H1 (cell line): ENCODE measurements around the gene YBX2. TPM values are rescaled to one million over a fixed set of nuclear protein-coding genes. Genes with fewer than 3 reads are reported as not detected.

Source experiments
- CTCF ChIA-PET: fragments of 300-600 bp; sonication (Branson Sonifier 250); formaldehyde crosslinking; loops from one replicate; lab custom pipeline; 2021; ENCODE audit not compliant: partially characterized antibody; lab: Charles Lee
- POLR2A ChIA-PET: fragments of 300-600 bp; sonication (Branson Sonifier 250); formaldehyde crosslinking; loops from one replicate; lab custom pipeline; 2021; ENCODE audit warnings: inconsistent platforms; ENCODE audit not compliant: partially characterized antibody; lab: Charles Lee
- DNase-seq, 2 experiments: peaks; one replicate each; pipeline versions ENCODE4 v3.0.0 to v3.0.0-alpha.2; 2010 to 2022; ENCODE audit warnings: low spot score in 2 of 2, low read depth in 1 of 2, mixed read lengths in 1 of 2
- FAIRE-seq: peaks from 2 replicates; lab custom pipeline; 2011; peaks lifted over from hg19 to GRCh38; lab: Jason Lieb, UNC
- H2AFZ ChIP-seq: 2 replicates; pipeline ENCODE4 v1.8.1; 2012; ENCODE audit warnings: low read length, inconsistent platforms
- H2AK5ac ChIP-seq: 2 replicates; pipeline ENCODE4 v1.6.1; 2013; ENCODE audit warnings: low read depth, low read length
- H2BK120ac ChIP-seq: replicated peaks from 2 replicates; pipeline ENCODE3; 2013; ENCODE audit warnings: low read depth, low read length, inconsistent platforms
- H2BK12ac ChIP-seq: 2 replicates; pipeline ENCODE4 v1.6.1; 2013; ENCODE audit warnings: low read depth, low read length
- H2BK15ac ChIP-seq: 2 replicates; pipeline ENCODE4 v1.6.1; 2013; ENCODE audit warnings: low read length
- H2BK20ac ChIP-seq: 2 replicates; pipeline ENCODE4 v1.6.1; 2013; ENCODE audit warnings: low read length
- H2BK5ac ChIP-seq: 2 replicates; pipeline ENCODE4 v1.6.1; 2013; ENCODE audit warnings: low read depth, low read length
- H3K14ac ChIP-seq: 2 replicates; pipeline ENCODE4 v1.6.1; 2013; ENCODE audit warnings: inconsistent platforms; ENCODE audit not compliant: insufficient read length
- H3K18ac ChIP-seq: 2 replicates; pipeline ENCODE4 v1.6.1; 2013; ENCODE audit warnings: low read length; ENCODE audit errors: extremely low read depth
- H3K23ac ChIP-seq: 2 replicates; pipeline ENCODE4 v1.6.1; 2013; ENCODE audit warnings: inconsistent platforms; ENCODE audit not compliant: insufficient read length
- H3K23me2 ChIP-seq: 2 replicates; pipeline ENCODE4 v1.6.1; 2013; ENCODE audit warnings: low read depth, low read length
- H3K27ac ChIP-seq: 2 replicates; pipeline ENCODE4 v1.6.1; 2011; ENCODE audit warnings: low read depth, low read length, inconsistent platforms
- H3K27me3 ChIP-seq, 4 experiments: replicated peaks in 1 of 4; 1 replicate in 1 of 4; 2 replicates in 3 of 4; pipeline versions ENCODE4 v1.6.1 to v1.8.1; 2011 to 2013; ENCODE audit warnings: low read length in 3 of 4, mild to moderate bottlenecking in 3 of 4, inconsistent platforms in 2 of 4, mixed read lengths in 2 of 4, moderate library complexity in 1 of 4; ENCODE audit not compliant: control insufficient read depth in 3 of 4, insufficient read depth in 3 of 4; ENCODE audit errors: extremely low read depth in 1 of 4
- H3K36me3 ChIP-seq, 4 experiments: 2 replicates each; pipeline versions ENCODE4 v1.6.1 to v1.8.1; 2011 to 2013; ENCODE audit warnings: mild to moderate bottlenecking in 4 of 4, low read length in 3 of 4, moderate library complexity in 2 of 4, control low read depth in 1 of 4, inconsistent platforms in 1 of 4; ENCODE audit not compliant: insufficient read depth in 4 of 4, control insufficient read depth in 2 of 4
- H3K4ac ChIP-seq: replicated peaks from 2 replicates; pipeline ENCODE3; 2013; ENCODE audit warnings: low read length, low read depth, mixed read lengths, inconsistent platforms; ENCODE audit not compliant: insufficient read length
- H3K4me1 ChIP-seq, 4 experiments: replicated peaks in 1 of 4; 1 replicate in 1 of 4; 2 replicates in 3 of 4; pipeline versions ENCODE4 v1.6.1 to v1.8.1; 2011 to 2013; ENCODE audit warnings: low read length in 3 of 4, inconsistent platforms in 2 of 4, mixed read lengths in 1 of 4; ENCODE audit not compliant: insufficient read depth in 4 of 4, control insufficient read depth in 3 of 4
- H3K4me2 ChIP-seq, 2 experiments: 2 replicates each; pipeline versions ENCODE4 v1.6.1 to v1.8.1; 2011 to 2013; ENCODE audit warnings: low read depth in 2 of 2, low read length in 2 of 2, control low read depth in 1 of 2, inconsistent platforms in 1 of 2, mild to moderate bottlenecking in 1 of 2; ENCODE audit not compliant: insufficient read depth in 1 of 2
- H3K4me3 ChIP-seq, 4 experiments: fragments of 200-600, 300-600 bp in 1 of 4; sonication (generic), shearing (Covaris generic), sonication (Bioruptor Twin) in 1 of 4; 2 replicates each; pipeline versions ENCODE4 v1.5.1 to v1.8.1; 2011 to 2016; ENCODE audit warnings: low read length in 4 of 4, low read depth in 3 of 4, control low read depth in 2 of 4, inconsistent platforms in 2 of 4, mild to moderate bottlenecking in 2 of 4, mixed read lengths in 1 of 4, moderate library complexity in 1 of 4; ENCODE audit not compliant: insufficient read depth in 2 of 4; ENCODE audit errors: extremely low read depth in 1 of 4
- H3K56ac ChIP-seq: replicated peaks from 2 replicates; pipeline ENCODE3; 2013; ENCODE audit warnings: low read depth, mild to moderate bottlenecking, mixed read lengths, low read length, inconsistent platforms; ENCODE audit not compliant: insufficient read length
- H3K79me1 ChIP-seq: 2 replicates; pipeline ENCODE4 v1.6.1; 2013; ENCODE audit warnings: low read depth, low read length, control low read depth
- H3K79me2 ChIP-seq, 2 experiments: 2 replicates each; pipeline versions ENCODE4 v1.6.1 to v1.8.1; 2012 to 2013; ENCODE audit warnings: low read length in 2 of 2, mild to moderate bottlenecking in 2 of 2, inconsistent platforms in 1 of 2; ENCODE audit not compliant: insufficient read depth in 2 of 2, control insufficient read depth in 1 of 2
- H3K9ac ChIP-seq, 4 experiments: replicated peaks in 1 of 4; 1 replicate in 1 of 4; 2 replicates in 3 of 4; pipeline versions ENCODE4 v1.6.1 to v1.8.1; 2011 to 2013; ENCODE audit warnings: low read depth in 3 of 4, low read length in 3 of 4, control low read depth in 2 of 4, mild to moderate bottlenecking in 2 of 4, moderate library complexity in 2 of 4, inconsistent platforms in 1 of 4; ENCODE audit errors: extremely low read depth in 1 of 4
- H3K9me3 ChIP-seq, 2 experiments: 2 replicates each; pipeline versions ENCODE4 v1.6.1 to v1.8.1; 2012 to 2013; ENCODE audit warnings: mild to moderate bottlenecking in 2 of 2, moderate library complexity in 2 of 2, control low read depth in 1 of 2, inconsistent platforms in 1 of 2, low read depth in 1 of 2, low read length in 1 of 2, mixed read lengths in 1 of 2; ENCODE audit not compliant: insufficient read depth in 2 of 2
- H4K20me1 ChIP-seq, 2 experiments: replicated peaks in 1 of 2; 2 replicates each; pipeline versions ENCODE3 to v1.8.1; 2011 to 2013; ENCODE audit warnings: inconsistent platforms in 2 of 2, low read length in 2 of 2, mild to moderate bottlenecking in 1 of 2; ENCODE audit not compliant: insufficient read depth in 2 of 2, control insufficient read depth in 1 of 2
- H4K5ac ChIP-seq: 2 replicates; pipeline ENCODE4 v1.6.1; 2013; ENCODE audit warnings: low read length, low read depth, mixed read lengths, inconsistent platforms; ENCODE audit not compliant: insufficient read length
- H4K8ac ChIP-seq: 2 replicates; pipeline ENCODE4 v1.8.0; 2013; ENCODE audit warnings: mild to moderate bottlenecking, moderate library complexity, low read length, inconsistent platforms; ENCODE audit not compliant: insufficient read depth; ENCODE audit errors: extremely low read depth
- H4K91ac ChIP-seq: replicated peaks from 2 replicates; pipeline ENCODE3; 2013; ENCODE audit warnings: low read length, mixed read lengths, inconsistent platforms; ENCODE audit not compliant: insufficient read length
- CEBPB ChIP-seq: IDR thresholded peaks from 2 replicates; pipeline ENCODE4 v1.6.1; 2012; ENCODE audit warnings: low read depth, low read length
- EP300 ChIP-seq, 2 experiments: IDR thresholded peaks; 1 replicate in 1 of 2; 2 replicates in 1 of 2; pipeline ENCODE4 v1.6.1; 2011 to 2012; ENCODE audit warnings: low read depth in 2 of 2, low read length in 2 of 2, mild to moderate bottlenecking in 2 of 2, borderline replicate concordance in 1 of 2, inconsistent platforms in 1 of 2, moderate library complexity in 1 of 2
- GTF2F1 ChIP-seq: IDR thresholded peaks from 2 replicates; pipeline ENCODE4 v1.6.1; 2012; ENCODE audit warnings: low read depth, low read length, improper control_type of control experiment, borderline replicate concordance
- NANOG ChIP-seq: IDR thresholded peaks from 2 replicates; pipeline ENCODE4 v1.6.1; 2011; ENCODE audit warnings: low read length, low read depth, mild to moderate bottlenecking, inconsistent platforms; ENCODE audit not compliant: insufficient read depth, poor library complexity, severe bottlenecking
- POLR2A ChIP-seq, 2 experiments: IDR thresholded peaks; 1 replicate in 1 of 2; 2 replicates in 1 of 2; pipeline ENCODE4 v1.6.1; 2011; ENCODE audit warnings: low read depth in 2 of 2, low read length in 2 of 2, mild to moderate bottlenecking in 2 of 2; ENCODE audit errors: control extremely low read depth in 1 of 2
- RAD21 ChIP-seq, 2 experiments: IDR thresholded peaks in 1 of 2; conservative IDR thresholded peaks in 1 of 2; 2 replicates each; pipeline ENCODE4 v1.6.1; 2011; ENCODE audit warnings: low read depth in 2 of 2, low read length in 2 of 2, improper control_type of control experiment in 1 of 2, inconsistent platforms in 1 of 2, mild to moderate bottlenecking in 1 of 2, moderate library complexity in 1 of 2
- SUZ12 ChIP-seq: fragments of 200-600 bp; sonication (generic); IDR thresholded peaks from 2 replicates; pipeline ENCODE4 v1.6.1; 2012; ENCODE audit warnings: mild to moderate bottlenecking, inconsistent platforms, low read length, moderate library complexity, mixed read lengths
- WGBS, 2 experiments: shearing (Covaris generic) in 1 of 2; methylation state at CpG; one replicate each; pipeline versions ENCODE4 v1.1.6 to v1.1.7; 2013 to 2015; ENCODE audit warnings: low lambda C conversion rate in 2 of 2, mixed read lengths in 2 of 2, inconsistent platforms in 1 of 2, low coverage in 1 of 2, missing lambda C conversion rate in 1 of 2; ENCODE audit not compliant: insufficient replicate concordance in 2 of 2, insufficient coverage in 1 of 2, insufficient read length in 1 of 2; ENCODE audit errors: extremely low coverage in 1 of 2, missing lambda C conversion rate in 1 of 2; 5-methylcytosine and 5-hydroxymethylcytosine counted together
- polyA plus RNA-seq, 7 experiments: library from polyadenylated mRNA; depleted of rRNA in 3 of 7; stranded (reverse) in 5 of 7; unstranded in 2 of 7; fragments of >200 nt in 5 of 7; fragments of 200-250 nt in 2 of 7; gene quantifications; 1 replicate in 5 of 7; 2 replicates in 1 of 7; 4 replicates in 1 of 7; pipeline versions ENCODE4 v1.2.1 to v1.2.3, GENCODE V29; 2011 to 2013; ENCODE audit warnings: missing spikeins in 2 of 7, mixed read lengths in 2 of 7
- total RNA-seq: library from RNA; stranded (reverse); fragmentation: NEBNext Ultra II Directional; extraction: Animal tissue kit (Norgen Biotek cat#: 25700); gene quantifications from 2 replicates; pipeline ENCODE4 v1.2.1, GENCODE V29; 2021
- TF ChIP-seq, protein P1 (sequence below): IDR thresholded peaks from 2 replicates; pipeline ENCODE4 v1.6.1; 2012; ENCODE audit warnings: low read length, inconsistent platforms

Gene YBX2
- total and polyA plus RNA-seq, 2 of the 8 experiments (the other 6 are each of a cell fraction or from before 2014, with no cell fraction given), result 19.2 to 30.5 TPM

DNA sequence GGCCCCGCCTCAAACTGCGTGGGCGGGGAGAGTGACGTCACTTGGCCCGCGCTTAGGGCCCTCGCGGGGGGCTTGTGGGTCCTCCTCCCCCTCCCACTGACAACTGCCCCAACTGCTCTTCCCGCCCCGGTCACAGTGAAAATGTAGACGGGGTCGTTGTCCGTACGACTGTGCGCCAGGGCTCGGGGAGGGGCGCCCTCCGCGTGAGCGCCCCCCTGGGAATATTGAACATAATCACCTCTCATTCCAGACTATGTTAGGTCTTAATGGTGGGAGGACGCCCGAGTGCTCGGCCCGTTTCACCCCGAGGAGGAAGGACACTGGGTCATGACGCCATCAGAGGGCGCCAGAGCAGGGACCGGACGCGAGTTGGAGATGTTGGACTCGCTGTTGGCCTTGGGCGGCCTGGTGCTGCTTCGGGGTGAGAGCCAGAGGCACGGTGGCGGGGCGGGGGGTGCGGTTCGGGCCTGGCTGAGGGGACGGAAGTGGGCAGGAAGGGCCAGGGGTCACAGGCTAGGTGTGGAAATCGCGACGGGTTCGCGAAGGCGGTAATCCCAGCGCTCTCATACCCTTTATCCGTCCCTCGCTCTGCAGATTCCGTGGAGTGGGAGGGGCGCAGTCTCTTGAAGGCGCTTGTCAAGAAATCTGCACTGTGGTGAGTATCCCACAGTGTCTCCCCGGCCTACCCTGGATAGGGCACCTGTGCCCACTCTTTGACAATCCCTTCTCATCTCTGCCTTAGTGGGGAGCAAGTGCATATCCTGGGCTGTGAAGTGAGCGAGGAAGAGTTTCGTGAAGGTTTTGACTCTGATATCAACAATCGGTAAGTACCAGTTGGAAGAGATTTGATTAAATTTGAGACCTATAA, 42.0 kb downstream of the YBX2 start, which contains the start of gene ELP5:
TSS of gene ELP5 (plus strand) at position 40 of the 868 bp plus-strand sequence. CDS start at position 376, 336 bp downstream.
- peak within 1 kb of the TSS; percentile 89 to 99 for H3K4me2 ChIP-seq
- H3K79me1 ChIP-seq, result peaks cover 16% of the 10 kb centered on the region
- H3K36me3 ChIP-seq, result peaks cover 2 to 17% (median 10%) of the 10 kb centered on the region in 4 experiments; a peak in 6 of 8 replicates
- no peak within 1 kb of the TSS for H3K23ac ChIP-seq
- H3K9me3 ChIP-seq, result no peaks in the 10 kb centered on the region
- peaks cover 7% of the 10 kb centered on the region for H3K23me2 ChIP-seq
- peak within 1 kb of the TSS; percentile 97 for H3K27ac ChIP-seq
- H2BK5ac ChIP-seq, result peak within 1 kb of the TSS; percentile 89
- H3K4me3 ChIP-seq, result peak within 1 kb of the TSS; percentile 58 to 84 (median 79)
- peak within 1 kb of the TSS; percentile 97 for H3K18ac ChIP-seq
- H3K79me2 ChIP-seq, result peaks cover 23 to 48% of the 10 kb centered on the region in 2 experiments
- peak within 1 kb of the TSS; percentile 86 for H2BK12ac ChIP-seq
- no peak within 1 kb of the TSS for H2BK15ac ChIP-seq
- no peak within 1 kb of the TSS for H2BK20ac ChIP-seq
- H3K14ac ChIP-seq, result no peak within 1 kb of the TSS
- H3K9ac ChIP-seq, result peak within 1 kb of the TSS; percentile 87 to 91 (median 90)
- peak within 1 kb of the TSS; percentile 73 for H3K56ac ChIP-seq
- FAIRE-seq (peak; percentile 7), DNase-seq (peak in 1 of 2 experiments; percentile 97)
- POLR2A ChIA-PET, result interaction anchor here (1.0 to 8.3 kb wide), 10 partner anchors 9 to 44 kb away, joined by 3 to 121 read pairs (median 7); partner anchors contain the start of genes ACADVL, CLDN7, DLG4 and DVL2
- peaks cover 4 to 11% of the 10 kb centered on the region in 2 experiments for H4K20me1 ChIP-seq
- H4K91ac ChIP-seq, result peak within 1 kb of the TSS; percentile 70
- no peak within 1 kb of the TSS for H2AK5ac ChIP-seq
- WGBS, 2 experiments, result 7% methylated on average over 39 of the region's 55 CpGs; no CpG with 5 or more reads in 1 of the 2 experiments
- H3K4ac ChIP-seq, result peak within 1 kb of the TSS; percentile 88
- peak within 1 kb of the TSS; percentile 93; the same call in 1 of the 2 replicates for H2AFZ ChIP-seq
- peak within 1 kb of the TSS; percentile 99 for H4K8ac ChIP-seq
- no peaks in the 10 kb centered on the region for H3K27me3 ChIP-seq
- peaks cover 0 to 9% (median 4%) of the 10 kb centered on the region in 4 experiments; a peak in 6 of 7 replicates for H3K4me1 ChIP-seq
- no peak within 1 kb of the TSS for H2BK120ac ChIP-seq
- CTCF ChIA-PET, result no interaction called here
- H4K5ac ChIP-seq, result peak within 1 kb of the TSS; percentile 92
- TF ChIP-seq POLR2A (IDR thresholded peaks at IDR 0.05; ENCODE audit: control extremely low read depth in 1 of 2, low read depth in 2 of 2, low read length in 2 of 2) (peak in 1 of 2 experiments; percentile 91; a peak in 2 of 3 replicates), EP300 (IDR thresholded peaks at IDR 0.05; ENCODE audit: borderline replicate concordance in 1 of 2, low read depth in 2 of 2, low read length in 2 of 2) (no peak), RAD21 (IDR thresholded peaks at IDR 0.05 in 1 of 2, conservative IDR thresholded peaks at IDR 0.05 in 1 of 2; ENCODE audit: low read depth in 2 of 2, low read length in 2 of 2) (peak in 1 of 2 experiments; percentile 11; a peak in 1 of 4 replicates), GTF2F1 (no peak), SUZ12 (no peak), NANOG (no peak), CEBPB (no peak)
- TF ChIP-seq, protein P1, sequence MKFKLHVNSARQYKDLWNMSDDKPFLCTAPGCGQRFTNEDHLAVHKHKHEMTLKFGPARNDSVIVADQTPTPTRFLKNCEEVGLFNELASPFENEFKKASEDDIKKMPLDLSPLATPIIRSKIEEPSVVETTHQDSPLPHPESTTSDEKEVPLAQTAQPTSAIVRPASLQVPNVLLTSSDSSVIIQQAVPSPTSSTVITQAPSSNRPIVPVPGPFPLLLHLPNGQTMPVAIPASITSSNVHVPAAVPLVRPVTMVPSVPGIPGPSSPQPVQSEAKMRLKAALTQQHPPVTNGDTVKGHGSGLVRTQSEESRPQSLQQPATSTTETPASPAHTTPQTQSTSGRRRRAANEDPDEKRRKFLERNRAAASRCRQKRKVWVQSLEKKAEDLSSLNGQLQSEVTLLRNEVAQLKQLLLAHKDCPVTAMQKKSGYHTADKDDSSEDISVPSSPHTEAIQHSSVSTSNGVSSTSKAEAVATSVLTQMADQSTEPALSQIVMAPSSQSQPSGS, result peak; percentile 88; the same call in 1 of the 2 replicates
